ENCODE results near the gene SYNJ2.

The SYNJ2 gene

DNA sequence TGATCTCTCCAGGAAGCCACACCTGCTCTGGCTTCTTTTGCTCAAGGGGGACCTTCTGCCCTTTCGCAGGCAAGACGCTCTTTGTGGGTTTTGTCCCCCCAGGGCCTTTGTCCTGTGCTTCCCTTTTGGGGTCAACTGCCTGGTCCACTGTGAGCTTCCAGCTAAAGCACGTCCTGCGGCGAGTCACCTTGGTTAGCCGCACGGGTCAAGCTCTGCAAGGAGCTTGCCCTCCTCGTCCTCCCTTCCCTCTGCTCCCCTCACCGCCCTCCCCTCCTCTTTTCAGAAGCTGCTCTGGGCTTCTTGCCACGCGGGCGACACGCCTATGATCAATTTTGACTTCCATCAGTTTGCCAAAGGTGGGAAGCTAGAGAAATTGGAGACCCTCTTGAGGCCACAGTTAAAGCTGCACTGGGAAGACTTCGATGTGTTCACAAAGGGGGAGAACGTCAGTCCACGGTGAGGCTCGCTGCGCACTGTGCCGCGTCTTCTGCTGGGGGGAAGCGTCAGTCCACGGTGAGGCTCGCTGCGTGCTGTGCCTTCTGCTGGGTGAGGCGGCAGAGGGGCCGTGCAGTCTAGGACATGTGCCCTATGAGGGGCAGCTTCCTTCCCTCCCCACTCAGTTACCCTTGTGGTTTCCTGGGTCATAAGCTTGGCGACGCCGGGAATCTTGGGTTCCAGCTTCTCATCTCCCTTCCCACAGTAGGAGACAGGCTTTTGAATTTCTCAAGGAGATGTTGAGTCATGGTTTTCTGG is 80.2 kb downstream of the SYNJ2 start:
- Histone ChIP-seq H3K79me2 (ENCODE audit: low read length) (no peaks in the 10 kb centered on the region), H3K4me1 (ENCODE audit: low read length) (no peaks in the 10 kb centered on the region), H3K9ac (ENCODE audit: low read length) (no peak overlapping the region), H3K4me2 (ENCODE audit: low read depth, low read length) (no peak overlapping the region), H3K9me3 (replicated peaks; ENCODE audit: insufficient read depth, low read length) (no peaks in the 10 kb centered on the region), H3F3A (ENCODE audit: insufficient read depth, low read length) (no peaks in the 10 kb centered on the region), H3K36me3 (replicated peaks; ENCODE audit: insufficient read depth, low read length) (no peaks in the 10 kb centered on the region), H3K27ac (ENCODE audit: low read length) (no peak overlapping the region), H3K9me2 (replicated peaks; ENCODE audit: insufficient read depth, low read length) (no peaks in the 10 kb centered on the region), H2AFZ (ENCODE audit: low read length) (no peak overlapping the region), H3K4me3 (ENCODE audit: low read length) (no peak overlapping the region), H3K27me3 (replicated peaks; ENCODE audit: insufficient read depth, low read length) (no peaks in the 10 kb centered on the region), H4K20me1 (ENCODE audit: insufficient read depth, low read length) (no peaks in the 10 kb centered on the region)
- TF ChIP-seq EZH2 (optimal IDR thresholded peaks at IDR 0.05; ENCODE audit: low read depth, low read length) (no peak), EZH2phosphoT487 (IDR thresholded peaks at IDR 0.05; ENCODE audit: low read length) (no peak)
- TF ChIP-seq, protein P1, sequence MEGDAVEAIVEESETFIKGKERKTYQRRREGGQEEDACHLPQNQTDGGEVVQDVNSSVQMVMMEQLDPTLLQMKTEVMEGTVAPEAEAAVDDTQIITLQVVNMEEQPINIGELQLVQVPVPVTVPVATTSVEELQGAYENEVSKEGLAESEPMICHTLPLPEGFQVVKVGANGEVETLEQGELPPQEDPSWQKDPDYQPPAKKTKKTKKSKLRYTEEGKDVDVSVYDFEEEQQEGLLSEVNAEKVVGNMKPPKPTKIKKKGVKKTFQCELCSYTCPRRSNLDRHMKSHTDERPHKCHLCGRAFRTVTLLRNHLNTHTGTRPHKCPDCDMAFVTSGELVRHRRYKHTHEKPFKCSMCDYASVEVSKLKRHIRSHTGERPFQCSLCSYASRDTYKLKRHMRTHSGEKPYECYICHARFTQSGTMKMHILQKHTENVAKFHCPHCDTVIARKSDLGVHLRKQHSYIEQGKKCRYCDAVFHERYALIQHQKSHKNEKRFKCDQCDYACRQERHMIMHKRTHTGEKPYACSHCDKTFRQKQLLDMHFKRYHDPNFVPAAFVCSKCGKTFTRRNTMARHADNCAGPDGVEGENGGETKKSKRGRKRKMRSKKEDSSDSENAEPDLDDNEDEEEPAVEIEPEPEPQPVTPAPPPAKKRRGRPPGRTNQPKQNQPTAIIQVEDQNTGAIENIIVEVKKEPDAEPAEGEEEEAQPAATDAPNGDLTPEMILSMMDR (IDR thresholded peaks at IDR 0.05; ENCODE audit: low read length) = no peak
- no peak for DNase-seq

DNA sequence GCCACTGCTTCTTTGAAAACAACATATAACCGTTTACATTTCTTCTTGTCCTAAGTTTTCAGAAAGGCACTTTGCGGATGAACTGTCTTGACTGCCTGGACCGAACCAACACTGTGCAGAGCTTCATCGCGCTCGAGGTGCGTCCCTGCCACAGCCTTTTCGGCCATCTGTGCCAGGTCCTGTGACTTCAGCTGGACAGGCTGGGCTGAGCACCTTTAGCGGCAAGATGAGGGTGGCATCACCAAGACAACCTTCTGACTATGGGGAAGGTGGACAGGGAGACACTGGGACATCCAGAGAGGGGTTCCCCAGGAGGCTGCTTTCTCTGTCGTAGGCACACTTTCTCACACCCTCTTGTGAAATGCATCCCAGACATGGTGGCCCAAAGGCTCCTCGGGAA is 82.1 kb downstream of the SYNJ2 start:
- Histone ChIP-seq H2AFZ (ENCODE audit: low read length) (no peak overlapping the region), H3K4me2 (ENCODE audit: low read depth, low read length) (no peak overlapping the region), H3K4me3 (ENCODE audit: low read length) (no peak overlapping the region), H3K4me1 (ENCODE audit: low read length) (no peaks in the 10 kb centered on the region), H3K36me3 (replicated peaks; ENCODE audit: insufficient read depth, low read length) (no peaks in the 10 kb centered on the region), H3K79me2 (ENCODE audit: low read length) (no peaks in the 10 kb centered on the region), H3K9me3 (replicated peaks; ENCODE audit: insufficient read depth, low read length) (no peaks in the 10 kb centered on the region), H3K9ac (ENCODE audit: low read length) (no peak overlapping the region), H3F3A (ENCODE audit: insufficient read depth, low read length) (no peaks in the 10 kb centered on the region), H3K27ac (ENCODE audit: low read length) (no peak overlapping the region), H4K20me1 (ENCODE audit: insufficient read depth, low read length) (no peaks in the 10 kb centered on the region), H3K9me2 (replicated peaks; ENCODE audit: insufficient read depth, low read length) (no peaks in the 10 kb centered on the region), H3K27me3 (replicated peaks; ENCODE audit: insufficient read depth, low read length) (no peaks in the 10 kb centered on the region)
- no peak for DNase-seq
- TF ChIP-seq EZH2 (optimal IDR thresholded peaks at IDR 0.05; ENCODE audit: low read depth, low read length) = no peak
- TF ChIP-seq, protein P1 (IDR thresholded peaks at IDR 0.05; ENCODE audit: low read length) = no peak
- no peak for TF ChIP-seq EZH2phosphoT487 (IDR thresholded peaks at IDR 0.05; ENCODE audit: low read length)

DNA sequence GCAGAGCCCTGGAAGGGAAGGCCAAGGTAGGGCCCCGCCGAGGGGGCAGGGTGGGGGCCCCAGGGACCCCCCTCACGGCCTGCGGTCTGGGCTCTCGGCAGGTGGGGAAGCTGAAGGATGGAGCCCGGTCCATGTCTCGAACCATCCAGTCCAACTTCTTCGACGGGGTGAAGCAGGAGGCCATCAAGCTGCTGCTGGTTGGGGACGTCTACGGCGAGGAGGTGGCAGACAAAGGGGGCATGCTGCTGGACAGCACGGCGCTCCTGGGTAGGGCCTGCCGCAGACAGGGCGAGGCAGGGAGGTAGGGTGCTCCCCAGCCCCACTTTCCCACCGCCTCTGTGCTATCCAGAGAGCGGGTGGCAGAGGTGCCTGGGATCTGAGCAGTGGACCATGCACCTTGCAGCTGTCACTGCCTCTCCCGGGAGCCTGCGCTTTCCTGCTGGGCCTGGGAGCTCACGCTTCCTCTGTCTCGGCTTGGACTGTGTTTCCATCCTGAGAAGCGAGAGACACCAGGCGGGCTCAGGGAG is 83.1 kb downstream of the SYNJ2 start:
- H3K27ac ChIP-seq (ENCODE audit: low read length) = no peak overlapping the region
- no peaks in the 10 kb centered on the region for H3K79me2 ChIP-seq (ENCODE audit: low read length)
- TF ChIP-seq EZH2phosphoT487 (IDR thresholded peaks at IDR 0.05; ENCODE audit: low read length) (no peak), EZH2 (optimal IDR thresholded peaks at IDR 0.05; ENCODE audit: low read depth, low read length) (no peak)
- TF ChIP-seq, protein P1 (IDR thresholded peaks at IDR 0.05; ENCODE audit: low read length) = no peak
- no peaks in the 10 kb centered on the region for H3F3A ChIP-seq (ENCODE audit: insufficient read depth, low read length)
- H3K9ac ChIP-seq (ENCODE audit: low read length) = no peak overlapping the region
- no peak overlapping the region for H2AFZ ChIP-seq (ENCODE audit: low read length)
- no peaks in the 10 kb centered on the region for H3K4me1 ChIP-seq (ENCODE audit: low read length)
- H3K27me3 ChIP-seq (replicated peaks; ENCODE audit: insufficient read depth, low read length) = no peaks in the 10 kb centered on the region
- no peaks in the 10 kb centered on the region for H3K36me3 ChIP-seq (replicated peaks; ENCODE audit: insufficient read depth, low read length)
- DNase-seq = no peak
- H3K9me2 ChIP-seq (replicated peaks; ENCODE audit: insufficient read depth, low read length) = no peaks in the 10 kb centered on the region
- no peak overlapping the region for H3K4me2 ChIP-seq (ENCODE audit: low read depth, low read length)
- no peak overlapping the region for H3K4me3 ChIP-seq (ENCODE audit: low read length)
- H3K9me3 ChIP-seq (replicated peaks; ENCODE audit: insufficient read depth, low read length) = no peaks in the 10 kb centered on the region
- H4K20me1 ChIP-seq (ENCODE audit: insufficient read depth, low read length) = no peaks in the 10 kb centered on the region

All from MM.1S (cell line).